ENCODE results near the gene MKLN1.

- TF ChIP-seq CTCF (IDR thresholded peaks at IDR 0.05; ENCODE audit: insufficient read depth, low read length, poor library complexity, severe bottlenecking) (no peak), EZH2phosphoT487 (conservative IDR thresholded peaks at IDR 0.05; ENCODE audit: low read length) (no peak)
These were observed 178.9 kb downstream of the MKLN1 start for GRCh38 chr7:131506597-131506996.

Data from SU-DHL-6 (cell line).